Measurements from ENCODE around the gene RSRP1.
"Not testable (repeated sequence)": the region's sequence is repeated elsewhere in the genome, so short reads cannot be mapped to it uniquely, and the experiment has no call there.

Gene RSRP1

DNA sequence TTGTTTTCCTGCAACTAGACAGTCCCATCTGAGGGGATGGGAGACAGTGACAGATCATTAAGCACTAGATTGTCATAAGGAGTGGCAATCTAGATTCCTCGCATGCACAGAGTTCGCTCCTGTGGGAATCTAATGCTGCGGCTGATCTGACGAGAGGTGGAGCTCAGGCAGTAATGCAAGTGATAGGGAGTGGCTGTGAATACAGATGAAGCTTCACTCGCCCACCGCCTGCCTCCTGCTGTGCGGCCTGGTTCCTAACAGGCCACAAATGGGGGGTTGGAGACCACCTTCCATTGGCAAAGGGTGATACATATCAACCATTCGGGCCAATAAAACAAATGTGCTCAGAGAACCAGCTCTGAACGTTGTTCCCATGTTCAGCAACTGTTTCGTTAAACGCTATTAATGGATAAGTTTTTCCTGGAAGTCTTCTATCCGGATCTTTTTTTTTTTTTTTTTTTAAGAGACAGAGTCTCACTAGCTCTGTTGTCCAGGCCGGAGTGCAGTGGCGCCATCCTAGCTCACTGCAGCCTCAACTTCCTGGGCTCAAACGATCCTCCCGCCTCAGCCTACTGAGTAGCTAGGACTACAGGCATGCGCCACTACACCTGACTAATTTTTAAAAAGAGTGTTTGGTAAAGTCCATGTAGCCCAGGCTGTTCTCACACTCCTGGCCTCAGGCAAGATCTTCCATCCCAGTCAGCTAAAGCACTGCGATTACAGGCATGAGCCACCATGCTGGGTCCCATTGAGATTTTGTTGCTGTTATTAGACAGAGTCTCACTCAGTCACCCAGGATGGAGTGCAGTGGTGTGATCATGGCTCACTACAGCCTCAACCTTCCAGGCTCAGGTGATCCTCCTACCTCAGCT, 8.7 kb upstream of the RSRP1 start:
- no peak for DNase-seq

DNA sequence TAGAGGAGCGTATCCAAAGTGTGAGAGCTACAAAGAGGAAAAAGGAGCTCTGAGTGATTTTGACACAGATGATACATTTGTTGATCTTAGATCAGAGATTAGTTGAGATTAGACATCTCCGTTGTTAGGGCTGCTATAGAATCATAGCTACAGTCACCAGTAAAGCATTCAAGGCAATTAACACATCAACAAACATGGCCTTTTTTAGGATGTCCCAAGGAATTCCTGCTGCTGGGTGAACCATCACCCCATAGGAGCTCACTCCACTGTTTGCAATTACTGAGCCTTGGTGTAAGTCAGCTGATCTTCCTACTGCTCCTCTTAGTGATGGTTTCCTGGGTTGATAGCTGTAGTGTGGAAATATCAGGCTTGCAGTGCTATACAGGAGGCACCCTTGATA, 6.7 kb upstream of the RSRP1 start:
- DNase-seq = no peak

DNA sequence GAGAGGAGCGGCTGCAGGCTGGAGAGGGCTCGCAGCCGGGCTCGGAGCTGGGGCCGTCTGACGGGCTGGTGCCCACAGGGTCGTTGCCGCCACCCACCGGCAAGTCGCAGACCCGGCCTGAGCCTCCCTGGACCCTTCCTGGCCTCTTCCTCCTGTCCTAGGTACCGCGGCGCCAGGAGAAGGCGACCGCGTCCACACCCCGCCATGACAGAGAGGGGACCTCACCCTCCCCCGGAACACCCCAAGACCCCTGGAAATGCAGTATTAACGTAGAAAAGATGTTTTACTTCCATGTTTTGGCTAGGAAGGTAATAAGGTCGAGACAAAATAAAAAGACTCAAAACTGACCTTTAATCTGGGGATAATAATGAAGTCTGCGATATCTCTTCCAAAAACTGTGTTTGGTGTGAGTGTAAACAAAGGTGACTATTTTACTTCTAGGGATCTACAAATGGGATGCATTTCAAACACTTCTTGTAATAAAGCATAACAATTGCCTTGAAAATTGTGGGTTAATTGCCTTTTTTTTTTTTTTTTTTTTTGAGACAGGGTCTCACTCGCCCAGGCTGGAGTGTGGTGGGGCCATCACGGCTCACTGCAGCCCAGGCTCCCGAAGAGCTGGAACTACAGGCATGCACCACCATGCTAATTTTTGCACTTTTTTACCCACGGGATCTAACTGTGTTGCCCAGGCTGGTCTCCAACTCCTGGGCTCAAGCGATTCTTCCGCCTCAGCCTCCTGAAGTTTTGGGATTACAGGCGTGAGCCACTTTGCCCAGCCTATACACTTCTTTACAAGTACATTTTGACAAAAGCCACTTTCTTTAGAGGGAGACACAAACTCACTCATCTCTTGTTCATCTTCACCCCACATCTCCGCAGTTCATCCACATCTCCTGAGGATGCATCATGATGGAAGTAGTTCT, 838 bp upstream of the RSRP1 start:
- no peak for DNase-seq

DNA sequence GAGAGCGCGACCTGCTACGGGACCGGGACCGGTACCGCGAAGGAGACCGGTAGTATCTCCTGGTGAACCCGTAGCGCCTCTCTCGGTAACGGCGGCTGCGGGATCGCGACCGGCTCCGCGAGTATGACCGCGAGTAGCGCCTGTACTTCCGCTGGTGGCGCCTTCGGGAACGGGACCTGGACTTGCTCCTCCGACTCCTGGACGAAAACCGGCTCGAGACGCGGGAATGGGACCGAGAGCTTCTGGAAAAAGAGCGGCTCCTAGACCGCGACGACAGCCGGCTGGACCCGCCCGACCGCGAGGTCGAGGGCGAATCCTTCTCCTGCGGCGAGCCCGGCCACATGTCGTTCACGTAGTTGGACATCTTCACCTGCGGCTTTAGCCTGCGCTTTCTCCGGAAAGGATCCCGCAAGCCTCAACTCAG, 642 bp downstream of the RSRP1 start:
- no peak for DNase-seq

DNA sequence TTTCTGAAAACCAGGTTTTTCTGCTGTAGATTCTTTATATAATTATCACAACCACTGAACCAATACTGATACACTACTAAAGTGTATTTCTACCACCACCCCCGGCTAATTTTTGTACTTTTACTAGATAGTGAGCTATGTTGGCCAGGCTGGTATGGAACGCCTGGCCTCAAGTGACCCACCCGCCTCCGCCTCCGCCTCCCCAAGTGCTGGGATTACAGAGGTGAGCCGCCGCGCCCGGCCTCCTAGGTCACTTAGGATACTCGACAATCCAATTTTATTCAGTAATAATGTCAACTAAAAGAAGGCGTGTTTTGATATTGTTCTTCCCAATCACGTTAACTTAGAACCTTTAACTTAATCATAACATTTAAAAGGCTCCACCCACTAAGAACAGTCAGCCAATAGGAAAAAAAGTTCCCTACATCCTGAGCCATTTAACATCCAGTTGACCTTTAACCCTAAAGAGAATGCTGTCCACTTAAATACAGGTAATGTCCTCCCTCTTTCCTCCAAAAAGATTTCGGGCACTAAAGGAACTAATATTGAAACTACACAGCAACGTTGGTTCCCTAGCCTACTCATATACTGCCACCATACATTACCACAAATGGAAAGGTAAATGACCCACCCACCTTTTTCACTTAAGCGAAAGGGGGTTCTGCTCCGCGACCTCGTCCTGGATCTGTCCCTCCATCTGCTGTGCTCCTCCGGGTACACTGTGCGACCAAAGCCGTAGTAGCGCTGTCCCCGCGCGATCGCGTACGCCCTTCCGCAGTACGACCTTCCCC, 1.2 kb downstream of the RSRP1 start:
- DNase-seq = no peak

DNA sequence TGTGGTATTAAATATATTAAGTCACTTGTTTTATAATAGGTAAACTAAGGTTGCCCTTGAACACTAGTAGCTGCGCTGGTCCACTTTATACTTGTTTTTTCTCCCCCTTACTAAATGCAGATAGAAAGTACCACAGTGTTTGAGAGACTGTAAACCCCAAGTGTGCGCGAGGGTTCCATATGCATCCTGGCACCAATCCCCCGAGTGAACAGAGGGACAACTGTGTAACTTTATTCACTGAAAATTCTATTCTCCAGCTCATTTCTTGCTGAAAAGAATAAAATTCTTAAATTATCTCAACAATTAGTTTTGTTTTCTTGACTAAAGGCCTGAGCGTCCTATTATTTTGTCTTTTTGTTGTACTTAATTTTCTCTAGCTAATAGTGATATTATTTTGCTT, 1.9 kb downstream of the RSRP1 start:
- no peak for DNase-seq

DNA sequence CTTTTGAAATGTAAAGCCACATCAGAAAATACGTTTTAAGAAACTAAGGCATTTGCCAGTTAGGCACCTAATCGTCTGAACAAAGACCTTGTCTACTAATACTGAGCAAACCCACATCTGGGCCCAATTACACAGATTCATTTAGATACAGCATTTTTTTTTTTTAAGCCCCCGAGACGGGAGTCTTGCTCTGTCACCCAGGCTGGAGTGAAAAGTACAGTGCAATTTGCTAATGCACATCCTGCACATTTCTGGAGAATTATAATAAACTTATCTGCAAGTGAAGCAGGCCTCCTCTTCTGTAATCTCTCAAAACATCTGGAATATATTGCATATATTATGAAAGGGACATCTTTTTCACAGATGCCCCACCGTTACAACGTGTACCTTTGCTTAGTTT, 3.3 kb downstream of the RSRP1 start:
- DNase-seq = no peak

DNA sequence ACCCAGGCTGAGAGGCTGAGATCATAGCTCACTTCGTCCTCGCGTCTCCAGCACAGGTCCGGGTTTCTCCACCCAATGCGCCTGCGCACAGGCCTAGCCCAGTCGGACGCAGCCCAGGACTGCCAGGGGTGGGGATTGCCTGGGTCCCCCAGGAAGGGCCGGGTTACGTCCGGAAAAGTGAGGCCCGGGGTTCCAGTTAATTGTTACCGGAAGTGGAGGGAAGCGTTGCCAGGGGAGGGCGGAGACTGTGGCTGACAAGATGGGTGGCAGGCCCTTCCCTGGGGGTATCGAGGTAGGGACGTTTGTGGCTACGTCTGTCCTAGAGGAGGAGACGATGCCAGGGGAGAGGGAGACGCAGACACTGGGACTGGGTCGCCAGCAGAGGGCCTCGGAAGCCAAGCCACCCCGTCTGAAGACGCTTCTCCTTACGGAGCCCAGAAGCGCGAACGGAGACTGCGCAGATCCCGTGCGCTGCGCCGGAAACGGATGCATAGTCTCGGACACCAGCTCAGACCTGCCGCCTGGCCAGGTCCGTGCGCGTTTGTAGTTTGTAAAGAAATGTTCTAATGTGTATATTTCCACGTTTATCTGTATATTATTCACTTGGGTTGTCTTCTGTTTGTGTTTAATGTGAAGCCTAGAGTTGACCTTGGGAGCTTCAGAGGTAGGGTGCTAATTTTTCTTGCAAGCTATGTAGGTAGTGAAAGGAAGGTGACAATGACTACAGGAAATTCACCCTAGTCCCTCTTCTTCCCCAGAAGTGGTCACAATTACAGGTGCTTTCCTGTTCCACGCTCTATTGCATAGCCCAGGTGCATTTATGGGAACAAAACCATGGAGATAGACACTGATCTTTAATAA, 7.3 kb downstream of the RSRP1 start:
- DNase-seq = peak; percentile 89

DNA sequence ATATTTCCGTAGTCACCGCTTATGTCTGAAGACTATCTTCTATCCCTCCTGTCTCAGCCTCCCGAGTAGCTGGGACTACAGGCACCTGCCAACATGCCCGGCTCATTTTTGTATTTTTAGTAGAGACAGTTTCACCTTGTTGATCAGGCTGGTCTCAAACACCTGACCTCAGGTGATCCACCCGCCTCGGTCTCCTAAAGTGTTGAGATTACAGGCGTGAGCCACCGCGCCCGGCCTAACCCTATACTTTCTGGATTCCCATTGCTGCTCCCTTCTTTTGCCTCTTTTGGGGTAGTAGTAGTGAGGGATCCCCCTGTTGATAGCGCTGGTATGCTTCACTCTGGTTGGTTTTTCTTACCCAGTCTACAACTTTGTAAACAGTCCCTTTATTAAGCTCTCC, 9.2 kb downstream of the RSRP1 start:
- DNase-seq = no peak

DNA sequence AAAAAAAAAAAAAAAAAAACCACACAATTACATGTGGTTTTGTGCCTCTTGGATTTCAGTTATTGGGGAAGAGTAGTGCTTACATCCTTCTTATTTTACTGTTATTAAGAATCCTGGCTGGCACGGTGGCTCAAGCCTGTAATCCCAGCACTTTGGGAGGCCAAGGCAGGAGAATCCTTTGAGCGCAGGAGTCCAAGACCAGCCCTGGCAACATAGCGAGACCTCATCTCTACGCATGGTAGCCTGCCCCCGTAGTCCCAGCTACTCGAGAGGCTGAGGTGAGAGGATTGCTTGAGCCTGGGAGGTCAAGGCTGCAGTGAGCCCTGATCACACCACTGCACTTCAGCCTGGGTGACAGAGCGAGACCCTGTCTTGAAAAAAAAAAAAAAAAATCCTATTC, 11.0 kb downstream of the RSRP1 start:
- not testable (repeated sequence) for DNase-seq

DNA sequence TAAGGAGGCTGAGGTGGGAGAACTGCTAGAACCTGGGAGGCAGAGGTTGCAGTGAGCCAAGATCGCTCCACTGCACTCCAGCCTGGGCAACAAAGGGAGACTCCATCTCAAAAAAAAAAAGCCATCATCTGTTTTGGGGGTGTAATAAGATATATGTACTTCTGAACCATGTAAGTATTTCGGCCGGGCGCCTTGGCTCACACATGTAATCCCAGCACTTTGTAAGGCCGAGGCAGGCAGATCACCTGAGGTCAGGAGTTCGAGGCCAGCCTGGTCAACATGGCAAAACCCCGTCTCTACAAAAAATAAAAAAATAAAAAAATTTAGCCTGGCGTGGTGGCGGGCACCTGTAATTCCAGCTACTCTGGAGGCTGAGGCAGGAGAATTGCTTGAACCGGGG, 11.8 kb downstream of the RSRP1 start:
- DNase-seq = not testable (repeated sequence)

DNA sequence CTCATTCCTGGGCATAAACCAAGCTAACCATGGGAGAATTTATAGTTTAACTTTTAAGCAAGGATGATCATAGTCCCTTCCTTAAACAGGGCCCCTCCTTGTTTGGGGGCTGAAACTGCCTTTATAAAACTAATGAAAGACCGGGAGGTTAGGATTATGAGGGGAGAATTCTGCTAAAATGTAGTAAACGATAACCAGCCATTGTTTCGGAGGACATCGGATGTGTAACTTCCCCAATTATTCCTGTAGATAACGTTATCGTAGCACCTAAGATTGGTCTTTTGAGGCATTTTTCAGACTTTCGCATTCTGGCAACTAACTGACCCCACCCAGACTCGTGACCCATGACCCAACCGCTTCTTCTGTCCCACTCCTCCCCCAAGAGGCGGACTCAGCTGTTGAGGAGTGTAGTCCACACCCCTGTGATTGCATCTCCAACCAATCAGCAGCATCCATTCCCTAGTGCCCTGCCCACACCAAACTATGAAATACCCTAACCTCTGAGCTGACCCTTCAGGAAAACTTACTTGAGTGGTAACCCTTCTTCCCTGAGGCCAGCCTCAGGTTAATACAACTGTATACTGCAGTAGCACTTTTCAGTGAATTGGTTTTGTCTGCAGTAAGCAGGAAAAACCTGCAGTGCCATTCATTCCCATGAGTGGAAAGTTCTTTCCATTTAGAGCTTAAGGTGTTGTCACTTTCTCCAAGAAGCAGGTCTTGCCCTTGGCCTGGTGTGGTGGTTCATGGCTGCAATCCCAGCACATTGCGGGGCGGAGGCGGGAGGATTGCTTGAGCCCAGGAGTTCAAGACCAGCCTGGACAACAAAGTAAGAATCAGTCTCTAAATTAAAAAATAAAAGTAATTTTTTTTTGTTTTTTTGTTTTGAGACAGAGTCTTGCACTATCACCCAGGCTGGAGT, 14.1 kb downstream of the RSRP1 start:
- DNase-seq = no peak

DNA sequence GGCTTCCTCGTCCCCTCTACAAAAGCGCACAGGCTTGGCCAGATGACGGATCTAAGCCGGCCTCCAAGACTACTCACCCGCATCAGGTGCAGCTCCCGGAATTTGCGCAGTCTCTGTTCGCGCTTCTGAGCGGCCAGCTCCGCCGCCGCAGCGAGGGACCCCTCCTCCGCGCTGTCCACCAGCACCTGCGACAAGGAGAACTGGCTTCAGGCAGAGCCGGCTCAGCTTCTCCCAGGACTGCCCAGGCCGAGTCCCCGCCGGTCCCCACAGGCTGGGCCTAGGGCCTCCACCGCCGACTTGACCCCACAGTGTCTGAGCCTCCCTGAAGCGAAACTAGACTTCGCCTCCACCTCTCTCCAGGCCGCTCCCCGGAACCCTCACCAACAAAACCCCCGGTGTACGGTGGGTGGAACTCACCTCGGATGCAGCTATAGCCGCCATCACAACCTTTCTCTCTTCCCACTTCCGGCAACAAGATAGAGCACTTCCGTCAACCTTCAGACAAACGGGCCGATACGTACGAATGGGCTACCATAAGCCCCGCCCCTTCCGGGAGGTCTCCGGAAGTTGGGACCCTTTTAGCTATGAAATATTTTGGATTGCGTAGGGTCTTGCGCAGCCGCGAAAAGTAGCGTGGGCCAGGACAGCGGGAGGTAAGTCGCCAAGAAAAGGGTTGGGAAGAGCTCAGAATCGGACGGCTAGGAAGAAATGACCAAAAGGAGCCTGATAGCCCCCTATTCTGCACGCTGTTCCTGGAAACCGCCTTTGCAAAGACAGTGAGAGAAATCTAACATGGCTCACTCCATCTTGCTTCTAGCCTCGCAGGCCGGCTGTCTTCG, 15.0 kb downstream of the RSRP1 start, which contains the start of gene SYF2:
Gene SYF2 (minus strand): TSS at position 476 of the 839 bp plus-strand sequence. CDS start 35 bp downstream, at position 441.
- peak; percentile 43 for DNase-seq

DNA sequence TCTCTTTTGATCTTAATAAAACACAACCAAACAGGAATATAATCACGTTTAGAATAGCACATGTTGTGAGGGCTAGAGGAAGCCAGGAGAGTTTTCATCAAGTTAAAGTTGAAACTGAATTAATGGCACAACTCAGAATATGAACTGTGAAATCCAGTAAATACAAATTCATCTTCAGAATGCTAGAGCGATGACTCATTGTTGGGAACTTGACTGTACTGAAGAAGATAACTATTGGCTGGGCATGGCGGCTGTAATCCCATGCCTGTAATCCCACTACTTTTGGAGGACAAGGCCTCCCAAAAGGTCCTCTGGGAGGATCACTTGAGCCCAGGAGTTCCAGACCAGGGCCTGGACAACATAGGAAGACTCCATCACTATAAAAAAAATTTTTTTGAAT, 23.8 kb downstream of the RSRP1 start:
- no peak for DNase-seq

DNA sequence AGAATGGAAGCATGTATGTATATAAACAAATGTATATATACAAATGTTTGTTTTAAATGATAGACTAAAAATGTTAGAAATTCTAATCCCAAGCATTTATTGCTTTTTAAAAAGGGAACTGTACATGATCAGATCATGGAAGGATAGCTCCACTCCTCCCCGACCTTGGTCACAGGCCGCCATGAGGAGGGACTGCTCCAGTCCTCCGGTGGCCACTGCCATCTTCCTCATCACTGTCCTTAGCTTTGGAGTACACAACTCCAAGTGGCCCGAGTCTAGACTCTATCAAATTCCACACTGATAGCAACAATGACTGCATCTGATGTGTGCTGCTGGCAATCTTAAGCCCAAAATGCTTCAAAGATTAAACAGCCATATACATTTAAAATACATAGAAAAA, 24.6 kb downstream of the RSRP1 start:
- no peak for DNase-seq

DNA sequence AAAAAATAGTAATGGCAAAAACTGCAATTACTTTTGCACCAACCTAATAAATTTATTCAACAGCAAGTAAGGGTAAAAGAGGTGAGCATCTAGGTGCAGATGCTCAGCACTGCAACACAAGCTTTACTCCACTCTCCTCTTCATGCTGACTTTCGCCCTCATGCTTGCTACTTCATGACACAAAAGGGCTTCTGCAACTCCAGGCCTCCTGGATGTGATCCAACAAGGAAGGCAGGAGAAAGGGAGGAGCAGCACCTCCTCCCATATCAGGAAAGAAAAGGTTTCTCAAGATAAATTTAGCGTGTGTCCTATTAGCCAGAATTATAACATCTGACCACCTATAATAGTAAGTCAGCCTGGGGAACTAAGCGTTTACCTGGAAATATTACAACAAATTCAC, 26.6 kb downstream of the RSRP1 start:
- no peak for DNase-seq

DNA sequence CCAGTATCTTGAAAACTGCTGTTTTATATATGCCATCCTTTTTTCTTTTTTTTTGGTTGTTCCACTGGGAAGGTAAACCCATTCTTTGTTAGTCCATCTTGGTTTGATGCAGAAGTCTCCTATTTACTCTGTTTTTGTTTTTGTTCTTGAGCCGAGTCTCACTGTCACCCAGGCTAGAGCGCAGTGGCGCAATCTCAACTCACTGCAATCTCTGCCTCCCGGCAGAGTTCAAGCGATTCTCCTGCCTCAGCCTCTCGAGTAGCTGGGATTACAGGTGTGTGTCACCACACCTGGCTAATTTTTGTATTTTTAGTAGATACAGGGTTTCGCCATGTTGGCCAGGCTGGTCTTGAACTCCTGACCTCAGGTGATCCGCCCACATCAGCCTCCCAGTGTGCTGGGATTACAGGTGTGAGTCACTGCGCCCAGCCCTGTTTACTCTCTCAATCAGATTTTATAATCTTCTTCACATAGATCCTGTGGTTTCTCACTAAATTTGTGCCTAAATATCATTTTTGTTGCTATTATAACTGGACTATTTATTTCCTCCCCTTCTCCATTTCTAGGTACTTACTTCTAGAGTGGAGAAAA, 27.5 kb downstream of the RSRP1 start:
- DNase-seq = no peak

DNA sequence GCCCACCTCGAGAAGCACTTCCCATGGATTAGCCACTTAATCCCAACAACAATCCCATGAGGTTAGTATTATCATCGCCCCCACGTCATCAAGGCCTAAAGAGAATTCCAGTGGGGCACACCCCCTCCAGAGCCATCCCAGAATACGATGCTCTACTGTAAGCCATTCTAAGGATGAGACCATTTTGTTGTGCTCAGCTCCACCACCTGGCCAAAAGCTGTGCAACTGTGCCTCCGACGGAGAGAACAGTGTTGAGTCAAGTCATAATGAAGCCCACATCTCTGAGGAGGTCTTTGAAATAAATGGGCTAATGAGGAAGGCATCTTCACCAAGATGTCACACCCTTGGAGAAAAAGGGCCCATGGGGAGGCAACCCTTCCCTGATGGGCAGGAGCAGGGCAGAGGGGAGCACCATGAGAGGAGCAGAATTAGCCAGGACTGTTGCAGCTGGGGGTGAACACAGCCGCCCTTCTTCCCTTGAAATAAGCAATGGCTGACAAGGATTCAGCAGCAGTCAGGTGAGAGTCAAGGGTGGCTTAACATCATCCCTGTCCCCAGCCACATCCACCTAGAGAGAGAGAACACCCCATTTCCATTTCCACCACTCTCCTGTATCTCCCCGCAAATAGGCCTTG, 29.5 kb downstream of the RSRP1 start:
- no peak for DNase-seq

DNA sequence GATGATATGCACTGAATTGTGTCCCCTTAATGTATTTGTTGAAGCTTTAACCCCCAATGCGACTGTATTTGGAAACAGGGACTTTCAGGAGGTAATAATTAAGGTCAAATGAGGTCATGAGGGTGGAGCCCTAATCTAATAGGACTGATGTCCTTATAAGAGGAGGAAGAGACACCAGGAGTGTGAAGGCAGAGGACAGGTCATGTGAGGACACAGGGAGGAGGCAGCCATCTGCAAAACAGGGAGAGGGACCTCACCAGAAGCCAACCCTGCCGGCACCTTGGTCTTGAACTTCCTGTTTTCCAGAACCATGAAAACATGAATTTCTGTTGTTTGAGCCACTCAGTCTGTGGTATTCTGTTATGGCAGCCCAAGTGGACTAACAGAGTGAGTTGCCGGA, 30.2 kb downstream of the RSRP1 start:
- no peak for DNase-seq
